ENCODE data around the gene C19orf85.
A peak's percentile ranks its signal among the peaks of the same experiment; 100 is the strongest.

Gene C19orf85

GRCh38 chr19:55459950-55460657 is 4.4 kb downstream of the C19orf85 start (continued):
- TF ChIP-seq ZNF24 (tag by site-specific recombination; IDR thresholded peaks at IDR 0.05) = no peak
- no peak for TF ChIP-seq RBAK (tag by site-specific recombination; IDR thresholded peaks at IDR 0.05)
- no peak for TF ChIP-seq ZNF138 (tag by site-specific recombination; IDR thresholded peaks at IDR 0.05; ENCODE audit: borderline replicate concordance)
- TF ChIP-seq ZNF391 (tag by site-specific recombination; IDR thresholded peaks at IDR 0.05; ENCODE audit: borderline replicate concordance, low read depth) = no peak
- no peak for TF ChIP-seq BCL6B (tag by site-specific recombination; IDR thresholded peaks at IDR 0.05)
- TF ChIP-seq ZNF155 (tag by site-specific recombination; IDR thresholded peaks at IDR 0.05) = no peak
- no peak for TF ChIP-seq ZNF184 (tag by site-specific recombination; IDR thresholded peaks at IDR 0.05)
- no peak for TF ChIP-seq ZEB2 (tag by site-specific recombination; IDR thresholded peaks at IDR 0.05)
- no peak for TF ChIP-seq REPIN1 (tag by site-specific recombination; IDR thresholded peaks at IDR 0.05; ENCODE audit: low read depth)
- no peak for TF ChIP-seq ZNF341 (tag by site-specific recombination; IDR thresholded peaks at IDR 0.05; ENCODE audit: low read depth)
- TF ChIP-seq MEIS1 (CRISPR knock-in tag; IDR thresholded peaks at IDR 0.05; ENCODE audit: borderline replicate concordance) = no peak
- 0 out of 2 replicates have a peak, but pooled peaks have one; percentile 31 for TF ChIP-seq ZNF629 (tag by site-specific recombination; IDR thresholded peaks at IDR 0.05)
- no peak for TF ChIP-seq ZNF121 (tag by site-specific recombination; IDR thresholded peaks at IDR 0.05)

- ChIA-PET CTCF (interaction anchor here (0.6 to 2.3 kb wide), 7 partner anchors 9 to 318 kb away, joined by 3 to 24 read pairs (median 4); no protein-coding TSS in a partner anchor), POLR2A (interaction anchor here (0.6 to 1.1 kb wide), 3 partner anchors 50 to 167 kb away, joined by 3 to 7 read pairs (median 3); partner anchors contain the start of gene UBE2S)
- H3K4me3 ChIP-seq (ENCODE audit: low read depth, low read length) = no peak overlapping the region
- peaks cover 12% of the 10 kb centered on the region for H3K4me1 ChIP-seq (ENCODE audit: control insufficient read depth, insufficient read depth, low read length)
- H3K27ac ChIP-seq (ENCODE audit: extremely low read depth, low read depth, low read length) = no peak overlapping the region
- TF ChIP-seq ZBTB21 (tag by site-specific recombination; IDR thresholded peaks at IDR 0.05) (no peak), ZNF140 (tag by site-specific recombination; IDR thresholded peaks at IDR 0.05) (no peak), SP2 (tag by site-specific recombination; IDR thresholded peaks at IDR 0.05) (peak; percentile 15; the same call in 1 of the 2 replicates), REPIN1 (tag by site-specific recombination; IDR thresholded peaks at IDR 0.05; ENCODE audit: low read depth) (no peak), ZNF548 (tag by site-specific recombination; IDR thresholded peaks at IDR 0.05) (no peak), PBX3 (CRISPR knock-in tag; IDR thresholded peaks at IDR 0.05) (no peak), ZNF658 (tag by site-specific recombination; IDR thresholded peaks at IDR 0.05) (no peak), ZNF701 (tag by site-specific recombination; IDR thresholded peaks at IDR 0.05) (no peak), ZNF341 (tag by site-specific recombination; IDR thresholded peaks at IDR 0.05; ENCODE audit: low read depth) (peak; percentile 76)
- no peaks in the 10 kb centered on the region for H3K9me3 ChIP-seq (ENCODE audit: control insufficient read depth, insufficient read depth, low read depth, low read length)
- H3K36me3 ChIP-seq (ENCODE audit: control insufficient read depth in 2 of 2, insufficient read depth in 1 of 2, low read length in 2 of 2) = no peaks in the 10 kb centered on the region
Measured at GRCh38 chr19:55459551-55459949, 5.0 kb downstream of the C19orf85 start.

GRCh38 chr19:55457683-55458457 is 6.7 kb downstream of the C19orf85 start:
- Histone ChIP-seq H3K4me1 (ENCODE audit: control insufficient read depth, insufficient read depth, low read length) (peaks cover 12% of the 10 kb centered on the region), H3K9me3 (ENCODE audit: control insufficient read depth, insufficient read depth, low read depth, low read length) (no peaks in the 10 kb centered on the region), H3K36me3 (ENCODE audit: control insufficient read depth in 2 of 2, insufficient read depth in 1 of 2, low read length in 2 of 2) (no peaks in the 10 kb centered on the region), H3K27ac (ENCODE audit: extremely low read depth, low read depth, low read length) (no peak overlapping the region), H3K4me3 (ENCODE audit: low read depth, low read length) (no peak overlapping the region)
- POLR2A ChIA-PET = interaction anchor here (0.6 to 0.8 kb wide), 2 partner anchors 141 to 156 kb away, joined by 3 read pairs; partner anchors contain the start of gene FIZ1
- TF ChIP-seq ZBTB20 (tag by site-specific recombination; IDR thresholded peaks at IDR 0.05) = 0 out of 2 replicates have a peak, but pooled peaks have one; percentile 32
- 0 out of 2 replicates have a peak, but pooled peaks have one; percentile 17 for TF ChIP-seq SCRT2 (tag by site-specific recombination; IDR thresholded peaks at IDR 0.05)
- no peak for TF ChIP-seq ZNF664 (tag by site-specific recombination; IDR thresholded peaks at IDR 0.05)
- CTCF ChIA-PET = interaction anchor here (0.6 to 2.3 kb wide), 3 partner anchors 10 to 46 kb away, joined by 3 to 24 read pairs (median 5); no protein-coding TSS in a partner anchor
